ENCODE data around the gene CTLA4.

GRCh38 chr2:203861197-203861596 is 6.4 kb upstream of the CTLA4 start:
- TF ChIP-seq CTCF (IDR thresholded peaks at IDR 0.05) (no peak), POLR2A (IDR thresholded peaks at IDR 0.05) (no peak)

Data from suprapubic skin (tissue), 3 donors.